HepG2 (cell line): Measurements from ENCODE around the gene FGD5. TPM values are rescaled to one million over a fixed set of nuclear protein-coding genes. Genes with fewer than 3 reads are reported as not detected.

Experiments used
- ATAC-seq: fragments of 200-7000 bp; cut with Tn5 transposase; 3 replicates; pipeline ENCODE4 v1.9.1; 2020; ENCODE audit warnings: mild to moderate bottlenecking, moderate library complexity
- BruUV-seq: library from RNA; stranded (reverse); fragments of 400-500 nt; replicated peaks from 2 replicates; lab custom pipeline; 2021; lab: Mats Ljungman, UMichigan
- CTCF ChIA-PET: fragments of 300-600 bp; formaldehyde crosslinking; extraction: SDS; loops from one replicate; lab custom pipeline; 2021; ENCODE audit warnings: low total read pairs, inconsistent platforms, low intra/inter-chr PET ratio; lab: Yijun Ruan, JAX
- POLR2A ChIA-PET: fragments of 350-600 bp; sonication (Branson Sonifier 250); formaldehyde crosslinking; loops from one replicate; lab custom pipeline; 2020; ENCODE audit warnings: antibody characterized with exemption, inconsistent platforms; lab: Yijun Ruan, JAX
- DNase-seq: peaks from one replicate; pipeline ENCODE4 v3.0.0-alpha.2; 2015; ENCODE audit warnings: low spot score
- FAIRE-seq: peaks from 3 replicates; lab custom pipeline; 2011; peaks lifted over from hg19 to GRCh38; lab: Jason Lieb, UNC
- H2AFZ ChIP-seq: one replicate; pipeline ENCODE4 v1.6.1; 2011; ENCODE audit warnings: low read length, inconsistent platforms
- H3K27ac ChIP-seq: fragments of 300-600 bp; 3 replicates; pipeline ENCODE4 v1.8.0; 2011; ENCODE audit warnings: mixed run types, mild to moderate bottlenecking, mixed read lengths, low read length, inconsistent platforms; ENCODE audit not compliant: insufficient read depth; ENCODE audit errors: extremely low read length
- H3K27me3 ChIP-seq, 2 experiments: fragments of 200-600 bp in 1 of 2; 2 replicates in 1 of 2; 3 replicates in 1 of 2; pipeline versions ENCODE4 v1.6.0 to v1.8.0; 2011; ENCODE audit warnings: low read length in 2 of 2, mild to moderate bottlenecking in 2 of 2, moderate library complexity in 2 of 2, inconsistent platforms in 1 of 2; ENCODE audit not compliant: insufficient read depth in 2 of 2, control insufficient read depth in 1 of 2
- H3K36me3 ChIP-seq, 2 experiments: fragments of 200-600 bp in 1 of 2; replicated peaks in 1 of 2; 2 replicates in 1 of 2; 3 replicates in 1 of 2; pipeline versions ENCODE4 v1.5.1 to v1.8.0; 2011; ENCODE audit warnings: low read length in 2 of 2, inconsistent platforms in 1 of 2; ENCODE audit not compliant: insufficient read depth in 2 of 2, control insufficient read depth in 1 of 2
- H3K4me1 ChIP-seq: 2 replicates; pipeline ENCODE4 v1.5.1; 2012; ENCODE audit warnings: low read length, inconsistent platforms; ENCODE audit not compliant: insufficient read depth
- H3K4me2 ChIP-seq: 2 replicates; pipeline ENCODE4 v1.6.0; 2011; ENCODE audit warnings: low read depth, low read length, inconsistent platforms
- H3K4me3 ChIP-seq, 3 experiments: fragments of 200-600 bp in 1 of 3; sonication (generic), shearing (Covaris generic) in 1 of 3; replicated peaks in 1 of 3; 2 replicates each; pipeline ENCODE4 v1.5.1; 2011 to 2016; ENCODE audit warnings: low read length in 3 of 3, inconsistent platforms in 2 of 3, low read depth in 2 of 3, mild to moderate bottlenecking in 2 of 3, control low read depth in 1 of 3, mixed read lengths in 1 of 3; ENCODE audit not compliant: insufficient read depth in 1 of 3
- H3K79me2 ChIP-seq: one replicate; pipeline ENCODE4 v1.6.1; 2011; ENCODE audit warnings: low read length, inconsistent platforms; ENCODE audit not compliant: insufficient read depth
- H3K9ac ChIP-seq: 2 replicates; pipeline ENCODE4 v1.6.0; 2011; ENCODE audit warnings: mild to moderate bottlenecking, low read depth, low read length, inconsistent platforms; ENCODE audit not compliant: insufficient read depth
- H3K9me3 ChIP-seq: 2 replicates; pipeline ENCODE4 v1.5.1; 2012; ENCODE audit warnings: mild to moderate bottlenecking, low read length
- H4K20me1 ChIP-seq: 2 replicates; pipeline ENCODE4 v1.6.0; 2011; ENCODE audit warnings: inconsistent platforms, mild to moderate bottlenecking, low read length, moderate library complexity; ENCODE audit not compliant: insufficient read depth
- KLF6 ChIP-seq: IDR thresholded peaks from 2 replicates; pipeline ENCODE4 v1.8.0; 2016; ENCODE audit warnings: missing biosample characterization, missing genetic modification reagents
- MAFG ChIP-seq: sonication (generic); formaldehyde crosslinking; IDR thresholded peaks from 2 replicates; pipeline ENCODE4 v1.5.1; 2020; ENCODE audit warnings: mild to moderate bottlenecking, missing genetic modification reagents
- MEF2D ChIP-seq: sonication (generic); formaldehyde crosslinking; IDR thresholded peaks from 2 replicates; pipeline ENCODE4 v1.5.1; 2020; ENCODE audit warnings: mild to moderate bottlenecking, missing genetic modification reagents
- RELA ChIP-seq: sonication (generic); formaldehyde crosslinking; IDR thresholded peaks from 2 replicates; pipeline ENCODE4 v1.4.0; 2020; ENCODE audit warnings: missing genetic modification reagents
- SIX4 ChIP-seq: sonication (generic); formaldehyde crosslinking; IDR thresholded peaks from 2 replicates; pipeline ENCODE4 v1.4.0; 2020; ENCODE audit warnings: missing genetic modification reagents
- TBP ChIP-seq: sonication (generic); formaldehyde crosslinking; IDR thresholded peaks from 2 replicates; pipeline ENCODE4 v1.5.0; 2020; ENCODE audit warnings: missing genetic modification reagents
- ZNF772 ChIP-seq: sonication (generic); formaldehyde crosslinking; IDR thresholded peaks from 2 replicates; pipeline ENCODE4 v1.5.0; 2020; ENCODE audit warnings: mild to moderate bottlenecking, missing genetic modification reagents
- ZSCAN9 ChIP-seq: IDR thresholded peaks from 2 replicates; pipeline ENCODE4 v1.6.1; 2016; ENCODE audit warnings: borderline replicate concordance
- WGBS: methylation state at CpG from one replicate; pipeline ENCODE4 v1.1.6; 2017; ENCODE audit warnings: low lambda C conversion rate; 5-methylcytosine and 5-hydroxymethylcytosine counted together
- in situ Hi-C: cut with HindIII; loops from 2 replicates; pipeline ENCODE4 v1.10.0; 2017; ENCODE audit warnings: low pct_unique_long_range_greater_than_20kb; ENCODE audit not compliant: extremely low pct_ligation_motif_present
- intact Hi-C: fragments of 100-400 bp; cut with micrococcal nuclease; formaldehyde crosslinking; loops from one replicate; pipeline ENCODE4 v1.10.0; 2022; ENCODE audit not compliant: unreplicated experiment
- polyA plus RNA-seq, 8 experiments: library from polyadenylated mRNA; depleted of rRNA in 3 of 8; stranded (reverse) in 7 of 8; unstranded in 1 of 8; fragments of >200 nt; fragmentation: Illumina TruSeq in 4 of 8; extraction: Trizol in 4 of 8; gene quantifications; 2 replicates each; pipeline versions ENCODE4 v1.2.1 to v1.2.3, GENCODE V29; 2011 to 2016; ENCODE audit warnings: low read depth in 4 of 8, missing spikeins in 1 of 8, mixed read lengths in 1 of 8; ENCODE audit not compliant: insufficient read depth in 1 of 8
- total RNA-seq, 5 experiments: library from RNA; depleted of rRNA; stranded (reverse); fragments of >200 nt; fragmentation: Illumina TruSeq; extraction: Trizol; gene quantifications; 2 replicates each; pipeline ENCODE4 v1.2.3, GENCODE V29; 2016; ENCODE audit warnings: low read depth in 1 of 5
- TF ChIP-seq, protein P1 (sequence below): fragments of 450-650 bp; IDR thresholded peaks from 2 replicates; pipeline ENCODE4 v1.6.1; 2016
- TF ChIP-seq, protein P2 (sequence below): sonication (generic); formaldehyde crosslinking; IDR thresholded peaks from 2 replicates; pipeline ENCODE4 v1.5.1; 2020; ENCODE audit warnings: missing genetic modification reagents, mild to moderate bottlenecking, borderline replicate concordance
- TF ChIP-seq, protein P3 (sequence below): sonication (generic); formaldehyde crosslinking; conservative IDR thresholded peaks from 2 replicates; pipeline ENCODE4 v1.4.0; 2020; ENCODE audit warnings: missing genetic modification reagents
- TF ChIP-seq, protein P4 (sequence below): IDR thresholded peaks from 2 replicates; pipeline ENCODE4 v1.6.1; 2016; ENCODE audit warnings: missing genetic modification reagents, missing compliant biosample characterization

Gene FGD5
- total and polyA plus RNA-seq, 2 of the 13 experiments (the other 11 are each of a cell fraction or from before 2014, with no cell fraction given): 0.17 TPM; not detected in 1

DNA sequence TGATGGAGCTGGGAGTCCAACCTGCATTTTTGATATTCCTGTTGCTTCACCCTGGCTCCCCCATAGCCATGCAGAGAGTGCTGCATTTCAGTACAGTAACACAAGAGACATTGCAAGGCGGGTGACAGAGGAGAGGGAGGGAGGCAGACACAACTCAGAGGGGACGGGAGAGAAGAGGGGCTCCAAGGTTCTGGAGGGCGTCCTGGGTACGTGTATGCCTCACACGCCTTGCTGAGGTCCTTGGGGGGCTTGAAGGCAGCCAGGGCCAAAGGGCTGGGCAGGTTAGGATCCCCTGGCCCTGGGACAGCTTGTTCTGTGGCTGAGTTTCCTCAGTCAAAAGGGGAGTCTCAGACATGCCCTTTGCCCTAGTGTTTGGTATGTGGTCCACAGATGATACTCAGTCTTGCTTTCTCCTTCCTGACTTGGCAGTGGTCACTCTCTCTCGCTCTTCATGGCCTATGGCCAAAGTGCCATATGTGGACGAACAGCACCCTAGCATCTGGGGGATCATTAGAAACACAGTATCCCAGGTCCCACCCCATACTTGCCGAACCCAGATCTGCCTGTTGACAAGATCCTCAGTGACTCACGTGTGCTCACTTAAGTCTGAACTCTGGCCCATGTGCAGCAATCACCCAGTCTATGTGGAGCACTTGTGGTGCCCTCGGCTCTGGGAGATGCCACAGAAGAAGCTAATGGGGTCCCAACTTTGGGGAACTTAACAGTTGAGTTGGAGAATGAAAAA is 52.9 kb downstream of the FGD5 start:
- Histone ChIP-seq H3K4me1 (peaks cover 2% of the 10 kb centered on the region; the same call in 1 of the 2 replicates), H3K27ac (no peak overlapping the region), H2AFZ (no peak overlapping the region), H3K27me3 (peaks cover 0 to 9% of the 10 kb centered on the region in 2 experiments; a peak in 1 of 5 replicates), H3K79me2 (no peaks in the 10 kb centered on the region), H3K9me3 (no peaks in the 10 kb centered on the region), H3K9ac (no peak overlapping the region), H3K4me3 (no peak overlapping the region), H3K4me2 (no peak overlapping the region), H4K20me1 (no peaks in the 10 kb centered on the region), H3K36me3 (no peaks in the 10 kb centered on the region)
- no peak for FAIRE-seq
- ChIA-PET CTCF (no interaction called here), POLR2A (no interaction called here)
- in situ Hi-C loops (no loop called here), intact Hi-C loops (no loop called here)
- no peak for DNase-seq
- no TSS peak for BruUV-seq
- TF ChIP-seq RELA: no peak
- TF ChIP-seq, protein P1, sequence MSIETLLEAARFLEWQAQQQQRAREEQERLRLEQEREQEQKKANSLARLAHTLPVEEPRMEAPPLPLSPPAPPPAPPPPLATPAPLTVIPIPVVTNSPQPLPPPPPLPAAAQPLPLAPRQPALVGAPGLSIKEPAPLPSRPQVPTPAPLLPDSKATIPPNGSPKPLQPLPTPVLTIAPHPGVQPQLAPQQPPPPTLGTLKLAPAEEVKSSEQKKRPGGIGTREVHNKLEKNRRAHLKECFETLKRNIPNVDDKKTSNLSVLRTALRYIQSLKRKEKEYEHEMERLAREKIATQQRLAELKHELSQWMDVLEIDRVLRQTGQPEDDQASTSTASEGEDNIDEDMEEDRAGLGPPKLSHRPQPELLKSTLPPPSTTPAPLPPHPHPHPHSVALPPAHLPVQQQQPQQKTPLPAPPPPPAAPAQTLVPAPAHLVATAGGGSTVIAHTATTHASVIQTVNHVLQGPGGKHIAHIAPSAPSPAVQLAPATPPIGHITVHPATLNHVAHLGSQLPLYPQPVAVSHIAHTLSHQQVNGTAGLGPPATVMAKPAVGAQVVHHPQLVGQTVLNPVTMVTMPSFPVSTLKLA: peak; percentile 44
- no peak for ATAC-seq
- 14% methylated on average over 10 of the region's 10 CpGs for WGBS

DNA sequence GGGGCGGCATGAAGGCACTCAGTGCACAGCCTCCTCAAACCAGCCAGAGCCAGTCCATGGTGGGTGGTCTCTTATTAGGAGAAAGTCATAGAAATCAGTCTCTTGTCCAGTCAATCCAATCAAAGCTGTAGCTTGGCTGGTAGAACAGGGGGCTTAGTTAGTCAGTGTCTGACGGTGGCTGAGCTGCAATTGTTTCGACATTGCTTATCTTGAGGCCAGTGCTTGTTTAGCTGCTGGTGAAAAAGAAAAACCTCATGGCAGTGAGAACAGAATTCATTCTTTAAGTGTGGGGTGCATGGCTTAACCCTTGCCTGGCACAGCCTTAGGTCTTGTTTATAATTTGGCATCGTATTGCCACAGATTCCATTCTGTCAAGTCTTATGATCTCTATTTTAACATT is 53.9 kb downstream of the FGD5 start:
- no peak for FAIRE-seq
- H3K9me3 ChIP-seq: no peaks in the 10 kb centered on the region
- H3K4me2 ChIP-seq: no peak overlapping the region
- in situ Hi-C loops (no loop called here), intact Hi-C loops (no loop called here)
- DNase-seq: no peak
- peaks cover 9% of the 10 kb centered on the region for H3K4me1 ChIP-seq
- H3K79me2 ChIP-seq: no peaks in the 10 kb centered on the region
- H2AFZ ChIP-seq: no peak overlapping the region
- H4K20me1 ChIP-seq: no peaks in the 10 kb centered on the region
- H3K27me3 ChIP-seq: peaks cover 0 to 9% of the 10 kb centered on the region in 2 experiments; a peak in 1 of 5 replicates
- H3K9ac ChIP-seq: no peak overlapping the region
- no peak overlapping the region for H3K27ac ChIP-seq
- POLR2A ChIA-PET: no interaction called here
- no TSS peak for BruUV-seq
- no peaks in the 10 kb centered on the region for H3K36me3 ChIP-seq
- no peak overlapping the region for H3K4me3 ChIP-seq
- CTCF ChIA-PET: no interaction called here
- ATAC-seq: no peak
- WGBS: 0% methylated on average over 3 of the region's 4 CpGs
- TF ChIP-seq, protein P2, sequence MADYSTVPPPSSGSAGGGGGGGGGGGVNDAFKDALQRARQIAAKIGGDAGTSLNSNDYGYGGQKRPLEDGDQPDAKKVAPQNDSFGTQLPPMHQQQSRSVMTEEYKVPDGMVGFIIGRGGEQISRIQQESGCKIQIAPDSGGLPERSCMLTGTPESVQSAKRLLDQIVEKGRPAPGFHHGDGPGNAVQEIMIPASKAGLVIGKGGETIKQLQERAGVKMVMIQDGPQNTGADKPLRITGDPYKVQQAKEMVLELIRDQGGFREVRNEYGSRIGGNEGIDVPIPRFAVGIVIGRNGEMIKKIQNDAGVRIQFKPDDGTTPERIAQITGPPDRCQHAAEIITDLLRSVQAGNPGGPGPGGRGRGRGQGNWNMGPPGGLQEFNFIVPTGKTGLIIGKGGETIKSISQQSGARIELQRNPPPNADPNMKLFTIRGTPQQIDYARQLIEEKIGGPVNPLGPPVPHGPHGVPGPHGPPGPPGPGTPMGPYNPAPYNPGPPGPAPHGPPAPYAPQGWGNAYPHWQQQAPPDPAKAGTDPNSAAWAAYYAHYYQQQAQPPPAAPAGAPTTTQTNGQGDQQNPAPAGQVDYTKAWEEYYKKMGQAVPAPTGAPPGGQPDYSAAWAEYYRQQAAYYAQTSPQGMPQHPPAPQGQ (CRISPR knock-in tag): no peak
- TF ChIP-seq ZNF772 (CRISPR knock-in tag) (no peak), MEF2D (CRISPR knock-in tag) (no peak), SIX4 (CRISPR knock-in tag) (no peak), ZSCAN9 (CRISPR knock-in tag) (no peak), TBP (CRISPR knock-in tag) (no peak), KLF6 (CRISPR knock-in tag) (no peak), MAFG (CRISPR knock-in tag) (no peak)
- TF ChIP-seq, protein P3, sequence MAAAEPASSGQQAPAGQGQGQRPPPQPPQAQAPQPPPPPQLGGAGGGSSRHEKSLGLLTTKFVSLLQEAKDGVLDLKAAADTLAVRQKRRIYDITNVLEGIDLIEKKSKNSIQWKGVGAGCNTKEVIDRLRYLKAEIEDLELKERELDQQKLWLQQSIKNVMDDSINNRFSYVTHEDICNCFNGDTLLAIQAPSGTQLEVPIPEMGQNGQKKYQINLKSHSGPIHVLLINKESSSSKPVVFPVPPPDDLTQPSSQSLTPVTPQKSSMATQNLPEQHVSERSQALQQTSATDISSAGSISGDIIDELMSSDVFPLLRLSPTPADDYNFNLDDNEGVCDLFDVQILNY (CRISPR knock-in tag): no peak
- TF ChIP-seq, protein P4, sequence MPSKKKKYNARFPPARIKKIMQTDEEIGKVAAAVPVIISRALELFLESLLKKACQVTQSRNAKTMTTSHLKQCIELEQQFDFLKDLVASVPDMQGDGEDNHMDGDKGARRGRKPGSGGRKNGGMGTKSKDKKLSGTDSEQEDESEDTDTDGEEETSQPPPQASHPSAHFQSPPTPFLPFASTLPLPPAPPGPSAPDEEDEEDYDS: no peak
